DOHH2 (cell line): ENCODE data around the gene NEUROD4.

ENCODE experiments used
- H3F3A ChIP-seq: fragments of 200-600 bp; sonication (generic), shearing (Covaris generic); 2 replicates; pipeline ENCODE4 v1.6.0; 2016; ENCODE audit warnings: antibody characterized with exemption, mild to moderate bottlenecking; ENCODE audit not compliant: control insufficient read depth, insufficient read depth
- H3K27ac ChIP-seq: fragments of 200-600 bp; sonication (generic); 2 replicates; pipeline ENCODE4 v1.5.1; 2014; ENCODE audit warnings: low read depth, mild to moderate bottlenecking, low read length, moderate library complexity
- H3K27me3 ChIP-seq: fragments of 200-600 bp; sonication (generic); 2 replicates; pipeline ENCODE4 v1.6.1; 2014; ENCODE audit warnings: mild to moderate bottlenecking, low read length, mixed read lengths; ENCODE audit not compliant: control insufficient read depth
- H3K36me3 ChIP-seq: fragments of 200-600 bp; sonication (generic); 2 replicates; pipeline ENCODE4 v1.6.1; 2014; ENCODE audit warnings: mild to moderate bottlenecking, low read length, moderate library complexity, mixed read lengths; ENCODE audit not compliant: control insufficient read depth
- H3K4me1 ChIP-seq: fragments of 200-600 bp; sonication (generic); 2 replicates; pipeline ENCODE4 v1.6.1; 2014; ENCODE audit warnings: mild to moderate bottlenecking, low read length, mixed read lengths; ENCODE audit not compliant: control insufficient read depth
- H3K4me2 ChIP-seq: fragments of 200-600 bp; sonication (generic); 2 replicates; pipeline ENCODE4 v1.6.0; 2014; ENCODE audit warnings: mild to moderate bottlenecking, low read length, moderate library complexity
- H3K4me3 ChIP-seq: fragments of 200-600 bp; sonication (generic); 2 replicates; pipeline ENCODE4 v1.5.1; 2014; ENCODE audit warnings: mild to moderate bottlenecking, low read length, mixed read lengths
- H3K79me2 ChIP-seq: fragments of 200-600 bp; sonication (generic); 2 replicates; pipeline ENCODE4 v1.6.1; 2014; ENCODE audit warnings: mild to moderate bottlenecking, low read length, mixed read lengths; ENCODE audit not compliant: control insufficient read depth
- H3K9me2 ChIP-seq: fragments of 200-600 bp; sonication (generic); replicated peaks from 2 replicates; pipeline ENCODE4 v1.6.1; 2014; ENCODE audit warnings: mild to moderate bottlenecking, low read length, mixed read lengths; ENCODE audit not compliant: control insufficient read depth
- H3K9me3 ChIP-seq: fragments of 200-600 bp; sonication (generic); 2 replicates; pipeline ENCODE4 v1.6.1; 2014; ENCODE audit warnings: antibody characterized with exemption, low read length, mixed read lengths; ENCODE audit not compliant: control insufficient read depth, insufficient read depth
- H4K20me1 ChIP-seq: fragments of 200-600 bp; sonication (generic); 2 replicates; pipeline ENCODE4 v1.6.0; 2014; ENCODE audit warnings: low read depth, mild to moderate bottlenecking, antibody characterized with exemption, low read length, moderate library complexity; ENCODE audit not compliant: control insufficient read depth, insufficient read depth
- CTCF ChIP-seq: fragments of 200-600 bp; sonication (generic); IDR thresholded peaks from one replicate; pipeline ENCODE4 v1.5.1; 2014; ENCODE audit warnings: antibody characterized with exemption, mild to moderate bottlenecking, low read depth, low read length; ENCODE audit not compliant: poor library complexity, severe bottlenecking
- EZH2phosphoT487 ChIP-seq: fragments of 200-600 bp; sonication (generic); IDR thresholded peaks from 2 replicates; pipeline ENCODE4 v1.6.1; 2017; ENCODE audit warnings: borderline replicate concordance, mild to moderate bottlenecking, antibody characterized with exemption, low read length, moderate library complexity, mixed read lengths

The NEUROD4 gene

DNA sequence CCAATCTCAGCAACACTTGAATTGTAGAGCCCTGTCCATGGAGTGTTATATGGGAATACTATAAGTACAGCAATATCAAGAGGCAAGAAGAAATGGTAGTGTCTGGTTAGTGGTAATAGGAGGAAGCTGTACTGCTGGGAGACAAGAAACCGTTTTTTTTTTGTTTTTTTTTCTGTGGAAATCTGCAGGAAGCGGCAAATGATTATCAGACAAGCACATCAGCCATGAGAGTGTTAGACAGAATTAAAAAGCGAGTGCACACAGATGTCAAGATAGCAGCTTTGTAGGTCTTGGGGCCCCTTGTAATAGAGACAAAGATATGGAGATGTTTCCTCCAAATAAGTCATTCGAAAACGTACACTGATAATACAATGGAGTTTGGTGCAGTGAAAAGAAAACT lies 41.9 kb upstream of the NEUROD4 start:
- Histone ChIP-seq H3K27ac (no peak overlapping the region), H3K4me1 (peaks cover 16% of the 10 kb centered on the region), H3K9me2 (no peaks in the 10 kb centered on the region), H3K36me3 (peaks cover 54% of the 10 kb centered on the region), H3F3A (no peaks in the 10 kb centered on the region), H3K27me3 (no peaks in the 10 kb centered on the region), H3K4me2 (no peak overlapping the region), H3K79me2 (peaks cover 15% of the 10 kb centered on the region), H4K20me1 (no peaks in the 10 kb centered on the region), H3K4me3 (no peak overlapping the region), H3K9me3 (no peaks in the 10 kb centered on the region)
- TF ChIP-seq EZH2phosphoT487 (no peak), CTCF (no peak)

- H3K4me1 ChIP-seq = peaks cover 40% of the 10 kb centered on the region
- H3K9me3 ChIP-seq = no peaks in the 10 kb centered on the region
- no peak for TF ChIP-seq EZH2phosphoT487
- TF ChIP-seq CTCF = no peak
- H3K4me3 ChIP-seq = no peak overlapping the region
- peaks cover 6% of the 10 kb centered on the region for H3F3A ChIP-seq
- H4K20me1 ChIP-seq = no peaks in the 10 kb centered on the region
- peaks cover 32% of the 10 kb centered on the region for H3K79me2 ChIP-seq
- no peaks in the 10 kb centered on the region for H3K27me3 ChIP-seq
- H3K36me3 ChIP-seq = peaks cover 53% of the 10 kb centered on the region
- H3K9me2 ChIP-seq = no peaks in the 10 kb centered on the region
- no peak overlapping the region for H3K27ac ChIP-seq
- no peak overlapping the region for H3K4me2 ChIP-seq
These were observed 39.4 kb upstream of the NEUROD4 start for GRCh38 chr12:54980341-54980740.

DNA sequence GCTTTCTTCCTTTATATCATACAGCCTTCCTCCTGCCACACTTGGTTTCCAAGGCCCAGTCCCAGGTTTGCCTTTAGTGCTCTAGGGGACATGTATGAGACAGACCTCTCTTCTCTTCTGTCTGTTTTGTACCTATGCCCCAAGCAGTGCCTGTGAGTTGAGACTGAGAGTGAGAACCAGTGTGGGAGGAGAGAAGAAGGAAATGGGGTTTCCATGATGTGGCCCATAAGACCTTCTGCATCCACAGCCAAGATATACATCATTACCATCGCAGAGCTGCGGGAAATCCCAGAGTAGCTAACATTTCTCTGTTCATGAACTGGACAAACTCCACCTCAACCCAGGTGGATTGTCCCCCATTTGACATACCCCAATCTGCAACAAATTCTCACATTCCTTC lies 38.0 kb upstream of the NEUROD4 start:
- H3K4me2 ChIP-seq = peak overlapping the region; percentile 92
- H3K27ac ChIP-seq = no peak overlapping the region

More for the DNA sequence above, 38.0 kb upstream of the NEUROD4 start:
- Histone ChIP-seq H3K4me3 (no peak overlapping the region; the same call in 1 of the 2 replicates), H3K79me2 (peaks cover 41% of the 10 kb centered on the region), H3K27me3 (no peaks in the 10 kb centered on the region), H4K20me1 (no peaks in the 10 kb centered on the region), H3K9me2 (no peaks in the 10 kb centered on the region), H3K36me3 (peaks cover 53% of the 10 kb centered on the region), H3F3A (peaks cover 13% of the 10 kb centered on the region), H3K4me1 (peaks cover 54% of the 10 kb centered on the region), H3K9me3 (peaks cover under 1% of the 10 kb centered on the region; the same call in 1 of the 2 replicates)
- TF ChIP-seq CTCF (no peak), EZH2phosphoT487 (no peak)
